T-cell (primary cell): Measurements from ENCODE around the gene MCHR1. TPM values are rescaled to one million over a fixed set of nuclear protein-coding genes. Genes with fewer than 3 reads are reported as not detected.
A peak's percentile ranks its signal among the peaks of the same experiment; 100 is the strongest.

Experiments used
- ATAC-seq, 4 experiments: fragments of 200-7000 bp in 3 of 4; fragments of 150-1000 bp in 1 of 4; cut with Tn5 transposase; replicated peaks in 1 of 4; 1 replicate in 3 of 4; 2 replicates in 1 of 4; pipeline ENCODE4 v1.10.0; 2021; ENCODE audit warnings: moderate library complexity in 3 of 4, mild to moderate bottlenecking in 2 of 4, moderate number of reproducible peaks in 1 of 4
- CTCF ChIA-PET, 2 donors: fragments of 300-600 bp; sonication (Branson Sonifier 250); formaldehyde crosslinking; loops; one replicate each; lab custom pipeline; 2022; ENCODE audit warnings: antibody characterized with exemption in 2 of 2; lab: Charles Lee
- POLR2A ChIA-PET, 2 donors: fragments of 300-600 bp; sonication (Branson Sonifier 250); formaldehyde crosslinking; loops; one replicate each; lab custom pipeline; 2022; ENCODE audit warnings: antibody characterized with exemption in 2 of 2; lab: Charles Lee
- DNase-seq, 35 experiments: peaks; one replicate each; pipeline versions ENCODE4 v3.0.0 to v3.0.0-alpha.2; 2013 to 2023
- H3K27ac ChIP-seq: one replicate; pipeline ENCODE4 v1.5.1; 2013; ENCODE audit warnings: low read length
- H3K27me3 ChIP-seq, 2 experiments: replicated peaks in 1 of 2; 1 replicate in 1 of 2; 2 replicates in 1 of 2; pipeline versions ENCODE4 v1.6.1 to v1.7.0; 2013; ENCODE audit warnings: low read length in 1 of 2, mixed read lengths in 1 of 2; ENCODE audit not compliant: control insufficient read depth in 2 of 2, insufficient read depth in 2 of 2; ENCODE audit errors: extremely low read depth in 1 of 2
- H3K36me3 ChIP-seq, 2 donors: 1 replicate in 1 of 2; 2 replicates in 1 of 2; pipeline versions ENCODE4 v1.6.1 to v1.7.0; 2013; ENCODE audit warnings: low read length in 1 of 2; ENCODE audit not compliant: control insufficient read depth in 2 of 2, insufficient read depth in 1 of 2; ENCODE audit errors: extremely low read depth in 1 of 2
- H3K4me1 ChIP-seq, 2 experiments: 1 replicate in 1 of 2; 2 replicates in 1 of 2; pipeline versions ENCODE4 v1.6.1 to v1.7.0; 2013; ENCODE audit warnings: low read length in 2 of 2, mixed read lengths in 1 of 2; ENCODE audit not compliant: insufficient read depth in 2 of 2, control insufficient read depth in 1 of 2; ENCODE audit errors: extremely low read depth in 1 of 2
- H3K4me3 ChIP-seq, 2 donors: 1 replicate in 1 of 2; 2 replicates in 1 of 2; pipeline versions ENCODE4 v1.5.1 to v1.7.0; 2013; ENCODE audit warnings: mild to moderate bottlenecking in 2 of 2, low read length in 1 of 2, moderate library complexity in 1 of 2; ENCODE audit not compliant: control insufficient read depth in 1 of 2; ENCODE audit errors: extremely low read depth in 1 of 2
- H3K9me3 ChIP-seq: 2 replicates; pipeline ENCODE4 v1.7.0; 2013
- H3K27ac Mint-ChIP-seq, 2 donors: one replicate each; pipeline ENCODE4 v1.8.0; 2020 to 2021; ENCODE audit warnings: mild to moderate bottlenecking in 2 of 2, mixed read lengths in 2 of 2
- H3K27me3 Mint-ChIP-seq, 2 donors: one replicate each; pipeline ENCODE4 v1.8.0; 2021 to 2022; ENCODE audit warnings: mixed read lengths in 2 of 2
- H3K36me3 Mint-ChIP-seq: one replicate; pipeline ENCODE4 v1.8.0; 2021; ENCODE audit warnings: mixed read lengths
- H3K4me1 Mint-ChIP-seq, 3 donors: one replicate each; pipeline ENCODE4 v1.8.0; 2020 to 2022; ENCODE audit warnings: mixed read lengths in 3 of 3, mild to moderate bottlenecking in 1 of 3
- H3K4me3 Mint-ChIP-seq, 3 donors: one replicate each; pipeline ENCODE4 v1.8.0; 2020 to 2022; ENCODE audit warnings: mild to moderate bottlenecking in 3 of 3, mixed read lengths in 3 of 3, moderate library complexity in 3 of 3
- H3K9me3 Mint-ChIP-seq, 3 donors: one replicate each; pipeline ENCODE4 v1.8.0; 2020 to 2022; ENCODE audit warnings: mixed read lengths in 3 of 3
- WGBS: methylation state at CpG from one replicate; pipeline ENCODE4 v1.1.5; 2013; ENCODE audit warnings: missing lambda C conversion rate; ENCODE audit not compliant: insufficient coverage; 5-methylcytosine and 5-hydroxymethylcytosine counted together
- total RNA-seq, 35 experiments: library from RNA in 6 of 35; stranded (reverse) in 6 of 35; fragments of 120-200 nt in 1 of 35; gene quantifications; one replicate each; pipeline versions ENCODE4 v1.2.1 to v1.2.4 and lab custom pipeline; 2013 to 2026

The MCHR1 gene
- not detected for total RNA-seq
- total RNA-seq (2013): not detected
- 0 to 0.09 (median 0) reads per million in 29 experiments for total RNA-seq (lab: John Stamatoyannopoulos, UW)

GRCh38 chr22:40679249-40679963, at the start of gene MCHR1:
MCHR1 (plus strand) TSS chr22:40679484; CDS start chr22:40679653, 169 bp downstream.
- H3K4me1 ChIP-seq: peaks cover 0 to 13% of the 10 kb centered on the region in 2 experiments
- POLR2A ChIA-PET: no interaction called here
- peaks cover 0 to 34% of the 10 kb centered on the region in 2 experiments for H3K27me3 ChIP-seq
- peaks cover 7 to 17% (median 11%) of the 10 kb centered on the region in 3 donors for H3K4me1 Mint-ChIP-seq
- H3K4me3 Mint-ChIP-seq: no peak within 1 kb of the TSS
- H3K36me3 ChIP-seq: no peaks in the 10 kb centered on the region
- no peaks in the 10 kb centered on the region for H3K36me3 Mint-ChIP-seq
- no peak within 1 kb of the TSS for H3K27ac ChIP-seq
- peak within 1 kb of the TSS in 1 of 2 donors; percentile 17 for H3K27ac Mint-ChIP-seq
- peaks cover 13 to 22% of the 10 kb centered on the region in 2 donors for H3K27me3 Mint-ChIP-seq
- H3K9me3 Mint-ChIP-seq: no peaks in the 10 kb centered on the region
- H3K4me3 ChIP-seq: no peak within 1 kb of the TSS
- no peak for DNase-seq
- ATAC-seq: no peak
- H3K9me3 ChIP-seq: no peaks in the 10 kb centered on the region
- CTCF ChIA-PET: interaction anchor here in 1 of 2 donors (0.8 kb wide), 1 partner anchor 81 kb away, joined by 4 read pairs; no protein-coding TSS in a partner anchor
- 55% methylated on average over 10 of the region's 21 CpGs for WGBS

- Mint-ChIP-seq H3K36me3 (no peaks in the 10 kb centered on the region), H3K9me3 (no peaks in the 10 kb centered on the region), H3K4me1 (peaks cover 68 to 75% (median 74%) of the 10 kb centered on the region in 3 donors), H3K4me3 (no peak overlapping the region), H3K27ac (no peak overlapping the region), H3K27me3 (no peaks in the 10 kb centered on the region)
- Histone ChIP-seq H3K4me3 (no peak overlapping the region), H3K36me3 (no peaks in the 10 kb centered on the region), H3K9me3 (no peaks in the 10 kb centered on the region), H3K27ac (no peak overlapping the region), H3K27me3 (no peaks in the 10 kb centered on the region), H3K4me1 (peaks cover 23 to 24% of the 10 kb centered on the region in 2 experiments)
- CTCF ChIA-PET: interaction anchor here in 1 of 2 donors (0.5 kb wide), 1 partner anchor 11 kb away, joined by 3 read pairs; no protein-coding TSS in a partner anchor
- WGBS: 100% methylated on average over 1 of the region's 2 CpGs
- no peak for DNase-seq
- POLR2A ChIA-PET: no interaction called here
- ATAC-seq: no peak
Observed at GRCh38 chr22:40631925-40632324, 47.4 kb upstream of the MCHR1 start.

DNA sequence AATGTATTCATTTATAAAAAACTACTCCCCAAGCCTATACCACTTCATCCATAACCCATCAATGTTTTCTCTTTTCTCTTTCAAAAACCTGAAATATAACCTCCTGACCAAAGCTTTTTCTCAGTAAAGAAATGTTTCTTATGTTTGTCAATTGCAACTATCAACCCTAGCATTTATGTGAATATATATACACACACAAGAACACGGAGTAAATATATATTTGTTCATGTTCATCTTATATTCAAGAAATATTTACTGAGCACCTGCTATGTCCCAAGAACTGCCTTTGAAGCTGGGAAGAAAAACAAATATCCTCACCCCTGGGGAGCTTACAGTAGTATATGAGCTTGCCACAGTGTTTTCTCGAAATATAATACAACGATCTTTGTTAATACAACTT, 46.2 kb upstream of the MCHR1 start:
- no CpG with 5 or more reads among the region's 3 CpGs for WGBS
- ChIA-PET POLR2A (interaction anchor here in 1 of 2 donors (1.2 kb wide), 1 partner anchor 101 kb away, joined by 3 read pairs; no protein-coding TSS in a partner anchor), CTCF (interaction anchor here in 1 of 2 donors (0.8 to 2.5 kb wide), 3 partner anchors 13 to 196 kb away, joined by 3 to 8 read pairs (median 4); no protein-coding TSS in a partner anchor)
- no peaks in the 10 kb centered on the region for H3K36me3 ChIP-seq
- Mint-ChIP-seq H3K27me3 (no peaks in the 10 kb centered on the region), H3K4me1 (peaks cover 64 to 70% (median 67%) of the 10 kb centered on the region in 3 donors), H3K4me3 (peak overlapping the region in 1 of 3 donors; percentile 1), H3K27ac (no peak overlapping the region), H3K9me3 (no peaks in the 10 kb centered on the region), H3K36me3 (no peaks in the 10 kb centered on the region)
- DNase-seq (no peak), ATAC-seq (no peak)
- no peaks in the 10 kb centered on the region for H3K9me3 ChIP-seq
- no peaks in the 10 kb centered on the region for H3K27me3 ChIP-seq
- H3K4me3 ChIP-seq: no peak overlapping the region
- H3K27ac ChIP-seq: no peak overlapping the region
- H3K4me1 ChIP-seq: peaks cover 24 to 29% of the 10 kb centered on the region in 2 experiments

DNA sequence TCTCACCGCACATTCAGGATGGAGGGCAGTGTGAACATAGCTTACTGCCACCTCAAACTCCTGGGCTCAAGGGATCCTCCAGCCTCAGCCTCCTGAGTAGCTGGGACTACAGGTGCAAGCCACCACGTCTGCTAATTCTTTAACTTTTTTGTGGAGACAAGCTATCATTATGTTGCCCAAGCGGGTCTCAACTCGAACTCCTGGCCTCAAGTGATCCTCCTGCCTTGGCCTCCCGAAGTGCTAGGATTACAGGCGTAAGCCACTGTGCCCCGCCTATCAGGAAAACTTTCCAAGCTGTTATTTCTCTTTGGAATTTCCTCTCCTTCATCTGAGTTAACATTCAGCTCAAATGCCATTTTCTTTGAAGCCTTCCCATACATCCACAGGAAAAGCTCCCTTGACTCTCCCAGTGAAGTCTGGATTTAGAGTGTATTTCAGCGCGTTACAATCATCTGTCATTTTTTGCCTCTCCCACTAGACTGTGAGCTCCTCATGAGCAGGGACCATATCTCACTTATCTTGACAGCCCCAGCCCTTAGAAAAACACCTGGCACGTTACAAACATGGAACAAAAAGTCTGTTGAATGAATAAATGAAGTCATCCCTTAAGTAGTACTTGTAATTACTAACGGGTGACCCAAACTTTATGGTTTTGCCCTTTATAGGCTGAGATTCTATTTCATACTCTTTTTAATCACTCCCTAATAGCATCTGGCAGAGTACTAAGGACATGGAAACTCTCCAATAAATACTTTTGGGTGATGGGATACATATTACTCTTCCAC, 45.0 kb upstream of the MCHR1 start:
- H3K9me3 Mint-ChIP-seq: no peaks in the 10 kb centered on the region
- no peaks in the 10 kb centered on the region for H3K9me3 ChIP-seq
- H3K4me1 Mint-ChIP-seq: peaks cover 54 to 61% (median 57%) of the 10 kb centered on the region in 3 donors
- no peaks in the 10 kb centered on the region for H3K27me3 ChIP-seq
- H3K36me3 ChIP-seq: no peaks in the 10 kb centered on the region
- DNase-seq: no peak
- H3K27me3 Mint-ChIP-seq: no peaks in the 10 kb centered on the region
- H3K4me1 ChIP-seq: peaks cover 24 to 32% of the 10 kb centered on the region in 2 experiments
- H3K36me3 Mint-ChIP-seq: no peaks in the 10 kb centered on the region
- ChIA-PET CTCF (interaction anchor here in 1 of 2 donors (0.6 to 2.5 kb wide), 5 partner anchors 10 to 93 kb away, joined by 3 to 8 read pairs (median 3); no protein-coding TSS in a partner anchor), POLR2A (interaction anchor here (0.6 to 0.7 kb wide), 3 partner anchors 20 to 1479 kb away, joined by 3 to 4 read pairs (median 4); no protein-coding TSS in a partner anchor)
- no peak for ATAC-seq
- no peak overlapping the region for H3K27ac Mint-ChIP-seq
- WGBS: 97% methylated on average over 4 of the region's 11 CpGs
- H3K4me3 ChIP-seq: no peak overlapping the region
- no peak overlapping the region for H3K27ac ChIP-seq
- H3K4me3 Mint-ChIP-seq: peak overlapping the region; percentile 89 to 94 (median 90)

DNA sequence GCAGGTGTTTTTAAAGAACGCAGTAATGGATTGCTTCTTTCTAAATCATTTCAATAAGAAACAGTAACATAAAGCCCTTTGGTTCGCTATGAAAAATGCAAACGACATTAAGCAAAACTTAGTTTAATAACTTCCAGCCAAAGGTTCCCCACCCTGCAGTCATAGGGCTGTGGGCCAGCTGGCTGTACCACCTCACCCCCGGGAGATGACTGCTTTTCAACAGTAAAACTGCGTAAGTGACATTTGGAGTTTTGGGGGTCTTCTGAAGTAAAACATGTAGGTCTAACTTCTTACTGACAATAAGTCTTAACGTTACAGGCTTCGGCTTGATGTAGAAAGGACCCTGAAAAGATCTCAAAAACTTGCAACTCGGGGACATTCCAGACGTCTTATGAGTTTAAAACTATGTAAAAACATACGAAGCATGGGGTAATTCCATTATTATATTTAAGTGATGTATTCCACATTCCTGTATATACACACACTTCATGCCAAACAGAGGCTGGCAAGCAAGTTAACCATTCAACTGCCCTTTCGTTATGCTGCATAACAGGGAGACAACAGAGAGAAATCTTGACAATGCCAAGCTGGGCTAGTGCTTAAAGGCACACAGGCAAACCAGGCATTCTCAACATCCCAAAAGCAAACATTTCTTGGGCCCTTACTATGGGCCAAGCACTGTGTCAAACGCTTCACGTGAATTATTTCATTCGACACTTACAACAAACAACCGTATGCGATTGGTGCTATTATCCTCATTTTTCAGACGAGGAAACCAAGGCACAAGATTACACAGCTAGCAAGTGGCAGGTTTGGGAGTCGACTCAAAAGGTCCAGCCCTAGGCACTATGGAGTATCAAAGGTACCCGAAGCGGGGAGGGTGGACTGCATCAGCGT, 44.0 kb upstream of the MCHR1 start:
- POLR2A ChIA-PET: interaction anchor here in 1 of 2 donors (0.6 kb wide), 1 partner anchor 263 kb away, joined by 4 read pairs; no protein-coding TSS in a partner anchor
- H3K27me3 Mint-ChIP-seq: no peaks in the 10 kb centered on the region
- WGBS: 62% methylated on average over 13 of the region's 21 CpGs

More for the DNA sequence above, 44.0 kb upstream of the MCHR1 start:
- H3K4me1 Mint-ChIP-seq: peaks cover 52 to 56% (median 54%) of the 10 kb centered on the region in 3 donors
- Histone ChIP-seq H3K9me3 (no peaks in the 10 kb centered on the region), H3K4me3 (peak overlapping the region; percentile 74 to 100), H3K4me1 (peaks cover 24 to 32% of the 10 kb centered on the region in 2 experiments), H3K27me3 (no peaks in the 10 kb centered on the region), H3K36me3 (no peaks in the 10 kb centered on the region), H3K27ac (no peak overlapping the region)
- H3K9me3 Mint-ChIP-seq: no peaks in the 10 kb centered on the region
- no peaks in the 10 kb centered on the region for H3K36me3 Mint-ChIP-seq
- H3K4me3 Mint-ChIP-seq: peak overlapping the region; percentile 89 to 94 (median 90)
- ATAC-seq: no peak
- no peak for DNase-seq
- H3K27ac Mint-ChIP-seq: peak overlapping the region; percentile 57 to 87
- CTCF ChIA-PET: interaction anchor here in 1 of 2 donors (0.6 to 2.5 kb wide), 3 partner anchors 9 to 94 kb away, joined by 3 to 8 read pairs (median 3); no protein-coding TSS in a partner anchor
